GM12878 (cell line): Measurements from ENCODE around the gene MOGAT1. TPM values are rescaled to one million over a fixed set of nuclear protein-coding genes. Genes with fewer than 3 reads are reported as not detected.

Experiments used
- ATAC-seq: fragments of 200-7000 bp; cut with Tn5 transposase; 3 replicates; pipeline ENCODE4 v1.9.1; 2020; ENCODE audit warnings: mild to moderate bottlenecking, moderate library complexity
- BruUV-seq: library from RNA; stranded (reverse); fragments of 400-500 nt; replicated peaks from 2 replicates; lab custom pipeline; 2021; lab: Mats Ljungman, UMichigan
- CTCF ChIA-PET: fragments of 300-600 bp; sonication (Branson Sonifier 250); formaldehyde crosslinking; extraction: SDS; loops from one replicate; lab custom pipeline; 2021; ENCODE audit warnings: inconsistent platforms; lab: Yijun Ruan, JAX
- POLR2A ChIA-PET: fragments of 350-600 bp; formaldehyde crosslinking; extraction: SDS; loops from one replicate; lab custom pipeline; 2021; ENCODE audit warnings: inconsistent platforms; lab: Charles Lee
- RAD21 ChIA-PET: fragments of 300-600 bp; sonication (Branson Sonifier 250); formaldehyde crosslinking; loops from one replicate; lab custom pipeline; 2023; ENCODE audit warnings: antibody characterized with exemption; ENCODE audit not compliant: unreplicated experiment; lab: Charles Lee
- SMC1A ChIA-PET: fragments of 300-600 bp; sonication (Branson Sonifier 250); formaldehyde crosslinking; loops from one replicate; lab custom pipeline; 2023; ENCODE audit not compliant: unreplicated experiment, uncharacterized antibody; lab: Charles Lee
- DNase-seq: peaks from one replicate; pipeline ENCODE4 v3.0.0-alpha.2; 2011; ENCODE audit warnings: low read depth, low spot score
- FAIRE-seq: peaks from 3 replicates; lab custom pipeline; 2011; peaks lifted over from hg19 to GRCh38; lab: Jason Lieb, UNC
- H2AFZ ChIP-seq: 2 replicates; pipeline ENCODE4 v1.6.0; 2011; ENCODE audit warnings: low read depth, low read length, control low read depth; ENCODE audit not compliant: control insufficient read depth
- H3K27ac ChIP-seq: 2 replicates; pipeline ENCODE4 v1.5.1; 2011; ENCODE audit warnings: control low read depth; ENCODE audit not compliant: control insufficient read depth, insufficient read depth
- H3K27me3 ChIP-seq, 2 experiments: replicated peaks in 1 of 2; 2 replicates each; pipeline versions ENCODE4 v1.6.0 to v1.6.1; 2011; ENCODE audit warnings: low read length in 1 of 2; ENCODE audit not compliant: control insufficient read depth in 2 of 2, insufficient read depth in 2 of 2
- H3K36me3 ChIP-seq, 2 experiments: 2 replicates each; pipeline ENCODE4 v1.5.1; 2011; ENCODE audit warnings: low read length in 1 of 2; ENCODE audit not compliant: control insufficient read depth in 2 of 2, insufficient read depth in 2 of 2
- H3K4me1 ChIP-seq: 2 replicates; pipeline ENCODE4 v1.6.1; 2011; ENCODE audit warnings: mild to moderate bottlenecking, low read length, moderate library complexity, mixed read lengths; ENCODE audit not compliant: control insufficient read depth, insufficient read depth
- H3K4me2 ChIP-seq: 2 replicates; pipeline ENCODE4 v1.6.0; 2011; ENCODE audit warnings: control low read depth; ENCODE audit not compliant: control insufficient read depth, insufficient read depth
- H3K4me3 ChIP-seq: fragments of 200-600 bp; sonication (generic); 2 replicates; pipeline ENCODE4 v1.5.1; 2016
- H3K79me2 ChIP-seq: 2 replicates; pipeline ENCODE4 v1.6.0; 2011; ENCODE audit warnings: low read length; ENCODE audit not compliant: control insufficient read depth, insufficient read depth
- H3K9ac ChIP-seq: 2 replicates; pipeline ENCODE4 v1.8.0; 2011; ENCODE audit warnings: low read length, control low read depth, mixed read lengths; ENCODE audit not compliant: control insufficient read depth, insufficient read depth
- H3K9me3 ChIP-seq: replicated peaks from 3 replicates; pipeline ENCODE4 v1.5.1; 2011; ENCODE audit warnings: mild to moderate bottlenecking, low read length; ENCODE audit not compliant: control insufficient read depth, insufficient read depth
- H4K20me1 ChIP-seq: 2 replicates; pipeline ENCODE4 v1.6.0; 2011; ENCODE audit not compliant: control insufficient read depth, insufficient read depth
- CTCF ChIP-seq, 3 experiments: IDR thresholded peaks in 2 of 3; conservative IDR thresholded peaks in 1 of 3; 2 replicates each; pipeline ENCODE4 v1.5.1; 2011; ENCODE audit warnings: low read depth in 3 of 3, low read length in 3 of 3, mild to moderate bottlenecking in 3 of 3, control low read depth in 2 of 3, moderate library complexity in 2 of 3, inconsistent platforms in 1 of 3, mixed read lengths in 1 of 3; ENCODE audit not compliant: control insufficient read depth in 2 of 3, insufficient read depth in 1 of 3; ENCODE audit errors: extremely low read depth in 1 of 3
- DPF2 ChIP-seq: fragments of 450-650 bp; IDR thresholded peaks from 2 replicates; pipeline ENCODE4 v1.6.1; 2017; ENCODE audit warnings: mild to moderate bottlenecking
- EZH2 ChIP-seq: IDR thresholded peaks from 2 replicates; pipeline ENCODE4 v1.6.1; 2012; ENCODE audit warnings: low read depth, mild to moderate bottlenecking, control low read depth, inconsistent platforms, low read length, borderline replicate concordance; ENCODE audit not compliant: control insufficient read depth
- GABPA ChIP-seq: IDR thresholded peaks from 2 replicates; pipeline ENCODE4 v1.6.1; 2014; ENCODE audit warnings: antibody characterized with exemption, low read depth, mild to moderate bottlenecking, inconsistent platforms
- HDGF ChIP-seq: fragments of 450-650 bp; IDR thresholded peaks from 2 replicates; pipeline ENCODE4 v1.6.1; 2016; ENCODE audit warnings: antibody characterized with exemption
- HSF1 ChIP-seq: fragments of 150-350 bp; IDR thresholded peaks from 2 replicates; pipeline ENCODE4 v1.6.1; 2014; ENCODE audit warnings: mild to moderate bottlenecking, low read depth, low read length
- IKZF2 ChIP-seq, 2 experiments: fragments of 450-650 bp; IDR thresholded peaks; 2 replicates each; pipeline ENCODE4 v1.6.1; 2017; ENCODE audit warnings: mild to moderate bottlenecking in 2 of 2, moderate library complexity in 2 of 2
- NR2F1 ChIP-seq: fragments of 450-650 bp; conservative IDR thresholded peaks from 2 replicates; pipeline ENCODE4 v1.6.1; 2017; ENCODE audit warnings: mild to moderate bottlenecking
- PAX5 ChIP-seq: IDR thresholded peaks from 2 replicates; pipeline ENCODE4 v1.6.1; 2011; ENCODE audit warnings: low read depth, low read length, borderline replicate concordance
- RAD21 ChIP-seq: IDR thresholded peaks from 2 replicates; pipeline ENCODE4 v1.6.1; 2011; ENCODE audit warnings: mild to moderate bottlenecking, low read depth, low read length, moderate library complexity; ENCODE audit not compliant: insufficient read depth
- TCF3 ChIP-seq: IDR thresholded peaks from 2 replicates; pipeline ENCODE4 v1.6.1; 2012; ENCODE audit warnings: low read depth, mild to moderate bottlenecking, low read length, borderline replicate concordance; ENCODE audit not compliant: insufficient read depth
- YY1 ChIP-seq: IDR thresholded peaks from 2 replicates; pipeline ENCODE4 v1.6.1; 2011; ENCODE audit warnings: low read depth, mild to moderate bottlenecking, low read length
- ZBTB40 ChIP-seq: fragments of 450-650 bp; IDR thresholded peaks from 2 replicates; pipeline ENCODE4 v1.6.1; 2016; ENCODE audit warnings: mild to moderate bottlenecking, moderate library complexity, borderline replicate concordance
- ZNF24 ChIP-seq: fragments of 450-650 bp; IDR thresholded peaks from 2 replicates; pipeline ENCODE4 v1.6.1; 2017; ENCODE audit warnings: antibody characterized with exemption, mild to moderate bottlenecking
- WGBS: methylation state at CpG from one replicate; pipeline ENCODE4 v1.1.6; 2016; ENCODE audit warnings: low lambda C conversion rate; ENCODE audit not compliant: insufficient replicate concordance, insufficient coverage; ENCODE audit errors: missing lambda C conversion rate; 5-methylcytosine and 5-hydroxymethylcytosine counted together
- in situ Hi-C: fragments of 300-500 bp; cut with MboI; formaldehyde crosslinking; loops from 9 replicates; pipeline ENCODE4 v1.14.3; 2018; ENCODE audit warnings: mixed read lengths
- intact Hi-C: fragments of 100-400 bp; cut with micrococcal nuclease; formaldehyde crosslinking; loops from one replicate; pipeline ENCODE4 v1.14.2; 2022; ENCODE audit not compliant: unreplicated experiment
- polyA plus RNA-seq, 11 experiments: library from polyadenylated mRNA; depleted of rRNA in 4 of 11; unstranded in 6 of 11; stranded (reverse) in 5 of 11; fragments of >200 nt; fragmentation: Nextera tagmentation in 4 of 11; fragmentation: Illumina TruSeq in 1 of 11; extraction: Ambion mirVana in 4 of 11; extraction: Trizol in 1 of 11; gene quantifications; 1 replicate in 1 of 11; 2 replicates in 10 of 11; pipeline versions ENCODE4 v1.2.1 to v1.2.3, GENCODE V29; 2011 to 2016; ENCODE audit warnings: inconsistent platforms in 2 of 11, missing spikeins in 2 of 11, low read depth in 1 of 11
- total RNA-seq, 4 experiments: library from RNA; depleted of rRNA in 3 of 4; stranded (reverse); fragments of >200 nt in 3 of 4; fragmentation: Illumina TruSeq in 1 of 4; extraction: Trizol in 1 of 4; gene quantifications; 2 replicates each; pipeline versions ENCODE4 v1.2.1 to v1.2.3, GENCODE V29; 2013 to 2021

Gene MOGAT1
- total and polyA plus RNA-seq, 10 of the 15 experiments (the other 5 are each of a cell fraction or from before 2014, with no cell fraction given) = not detected

GRCh38 chr2:222707689-222708273, 36.3 kb downstream of the MOGAT1 start (continued):
- TF ChIP-seq EZH2 = no peak
- peak; percentile 55; the same call in 1 of the 2 replicates for TF ChIP-seq NR2F1
- no peak for TF ChIP-seq ZBTB40
- TF ChIP-seq GABPA = peak; percentile 15; the same call in 1 of the 2 replicates
- peak; percentile 33; the same call in 1 of the 2 replicates for TF ChIP-seq DPF2
- no peak for TF ChIP-seq TCF3

GRCh38 chr2:222708274-222708710, 36.8 kb downstream of the MOGAT1 start:
- no peak overlapping the region for H3K9ac ChIP-seq
- ChIA-PET POLR2A (no interaction called here), CTCF (interaction anchor here (0.7 to 8.2 kb wide), 41 partner anchors 9 to 1576 kb away, joined by 3 to 141 read pairs (median 4); no protein-coding TSS in a partner anchor), SMC1A (interaction anchor here (0.8 to 7.8 kb wide), 19 partner anchors 14 to 263 kb away, joined by 3 to 100 read pairs (median 5); no protein-coding TSS in a partner anchor), RAD21 (interaction anchor here (0.9 to 5.5 kb wide), 10 partner anchors 8 to 231 kb away, joined by 3 to 66 read pairs (median 6); no protein-coding TSS in a partner anchor)
- no peak overlapping the region for H3K27ac ChIP-seq
- H3K4me3 ChIP-seq = no peak overlapping the region
- H3K4me1 ChIP-seq = peaks cover 8% of the 10 kb centered on the region
- ATAC-seq (peak; percentile 81), FAIRE-seq (peak; percentile 7), DNase-seq (no peak)
- no peaks in the 10 kb centered on the region for H3K27me3 ChIP-seq
- H3K4me2 ChIP-seq = peak overlapping the region; percentile 59
- in situ Hi-C loops = no loop called here
- intact Hi-C loops = loop anchor here (1.0 to 5.0 kb wide), 3 partner anchors 79 to 231 kb away; no protein-coding TSS in a partner anchor
- no peaks in the 10 kb centered on the region for H4K20me1 ChIP-seq
- no peaks in the 10 kb centered on the region for H3K36me3 ChIP-seq
- WGBS = 19% methylated on average over 12 of the region's 12 CpGs
- H3K79me2 ChIP-seq = no peaks in the 10 kb centered on the region
- H3K9me3 ChIP-seq = no peaks in the 10 kb centered on the region
- H2AFZ ChIP-seq = peak overlapping the region; percentile 56; the same call in 1 of the 2 replicates
- no TSS peak for BruUV-seq
- TF ChIP-seq IKZF2 (IDR thresholded peaks at IDR 0.05) = peak in 1 of 2 experiments; percentile 32; a peak in 1 of 4 replicates
- TF ChIP-seq HDGF = peak; percentile 80
- TF ChIP-seq YY1 = peak; percentile 64
- peak; percentile 92 for TF ChIP-seq RAD21
- no peak for TF ChIP-seq PAX5
- peak; percentile 75 to 88 (median 78) for TF ChIP-seq CTCF (IDR thresholded peaks at IDR 0.05 in 2 of 3, conservative IDR thresholded peaks at IDR 0.05 in 1 of 3; ENCODE audit: control insufficient read depth in 2 of 3, extremely low read depth in 1 of 3, insufficient read depth in 1 of 3, low read depth in 3 of 3, low read length in 3 of 3)
- no peak for TF ChIP-seq HSF1
- no peak for TF ChIP-seq ZNF24
